ENCODE data around the gene RAB1B.

DNA sequence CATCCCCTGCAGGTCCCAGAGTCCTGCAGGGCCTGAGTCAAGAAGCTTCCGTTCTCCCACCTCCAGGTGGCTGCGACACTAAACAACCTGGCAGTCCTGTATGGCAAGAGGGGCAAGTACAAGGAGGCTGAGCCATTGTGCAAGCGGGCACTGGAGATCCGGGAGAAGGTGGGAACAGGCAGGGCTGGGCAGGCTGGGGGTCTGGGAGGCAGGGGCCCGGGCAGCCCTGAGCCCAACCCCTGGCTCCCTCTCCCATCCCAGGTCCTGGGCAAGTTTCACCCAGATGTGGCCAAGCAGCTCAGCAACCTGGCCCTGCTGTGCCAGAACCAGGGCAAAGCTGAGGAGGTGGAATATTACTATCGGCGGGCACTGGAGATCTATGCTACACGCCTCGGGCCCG is 4.7 kb upstream of the RAB1B start:
- no peak for TF ChIP-seq POLR2AphosphoS5 (IDR thresholded peaks at IDR 0.05)
- TF ChIP-seq, protein P1, sequence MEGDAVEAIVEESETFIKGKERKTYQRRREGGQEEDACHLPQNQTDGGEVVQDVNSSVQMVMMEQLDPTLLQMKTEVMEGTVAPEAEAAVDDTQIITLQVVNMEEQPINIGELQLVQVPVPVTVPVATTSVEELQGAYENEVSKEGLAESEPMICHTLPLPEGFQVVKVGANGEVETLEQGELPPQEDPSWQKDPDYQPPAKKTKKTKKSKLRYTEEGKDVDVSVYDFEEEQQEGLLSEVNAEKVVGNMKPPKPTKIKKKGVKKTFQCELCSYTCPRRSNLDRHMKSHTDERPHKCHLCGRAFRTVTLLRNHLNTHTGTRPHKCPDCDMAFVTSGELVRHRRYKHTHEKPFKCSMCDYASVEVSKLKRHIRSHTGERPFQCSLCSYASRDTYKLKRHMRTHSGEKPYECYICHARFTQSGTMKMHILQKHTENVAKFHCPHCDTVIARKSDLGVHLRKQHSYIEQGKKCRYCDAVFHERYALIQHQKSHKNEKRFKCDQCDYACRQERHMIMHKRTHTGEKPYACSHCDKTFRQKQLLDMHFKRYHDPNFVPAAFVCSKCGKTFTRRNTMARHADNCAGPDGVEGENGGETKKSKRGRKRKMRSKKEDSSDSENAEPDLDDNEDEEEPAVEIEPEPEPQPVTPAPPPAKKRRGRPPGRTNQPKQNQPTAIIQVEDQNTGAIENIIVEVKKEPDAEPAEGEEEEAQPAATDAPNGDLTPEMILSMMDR (IDR thresholded peaks at IDR 0.05), result no peak
- TF ChIP-seq EP300 (IDR thresholded peaks at IDR 0.05), result no peak
- no peak for TF ChIP-seq POLR2A (IDR thresholded peaks at IDR 0.05)
